Upper lobe of left lung (tissue), 6 donors: Measurements from ENCODE around the gene NHERF2. TPM values are rescaled to one million over a fixed set of nuclear protein-coding genes. Genes with fewer than 3 reads are reported as not detected.
A peak's percentile ranks its signal among the peaks of the same experiment; 100 is the strongest.
"Not testable (repeated sequence)": the region's sequence is repeated elsewhere in the genome, so short reads cannot be mapped to it uniquely, and the experiment has no call there.

Experiments
- ATAC-seq, 2 donors: fragments of 200-7000 bp; cut with Tn5 transposase; one replicate each; pipeline ENCODE4 v1.9.1; 2022; ENCODE audit warnings: mild to moderate bottlenecking in 2 of 2, moderate library complexity in 2 of 2; ENCODE audit not compliant: low FRiP score in 2 of 2
- DNase-seq, 2 donors: peaks; one replicate each; pipeline ENCODE4 v3.0.0-alpha.2; 2019 to 2020
- H3K27ac ChIP-seq, 4 donors: fragments of 200-600 bp; sonication (generic); one replicate each; pipeline ENCODE4 v1.5.1; 2016 to 2019
- H3K27me3 ChIP-seq, 4 donors: fragments of 200-600 bp; sonication (generic); one replicate each; pipeline ENCODE4 v1.5.1; 2017 to 2019
- H3K36me3 ChIP-seq, 4 donors: fragments of 200-600 bp; sonication (generic); one replicate each; pipeline ENCODE4 v1.5.1; 2016 to 2019
- H3K4me1 ChIP-seq, 4 donors: fragments of 200-600 bp; sonication (generic); one replicate each; pipeline ENCODE4 v1.5.1; 2018 to 2019
- H3K4me3 ChIP-seq, 4 donors: fragments of 200-600 bp; sonication (generic); one replicate each; pipeline ENCODE4 v1.5.1; 2017 to 2019; ENCODE audit warnings: mild to moderate bottlenecking in 2 of 4, moderate library complexity in 1 of 4
- H3K9me3 ChIP-seq, 4 donors: fragments of 200-600 bp; sonication (generic); one replicate each; pipeline ENCODE4 v1.5.1; 2018 to 2019
- CTCF ChIP-seq, 6 experiments: fragments of 450-650 bp in 4 of 6; fragments of 200-600 bp in 2 of 6; sonication (generic) in 2 of 6; IDR thresholded peaks; one replicate each; pipeline ENCODE4 v1.5.1; 2016 to 2019; ENCODE audit warnings: antibody characterized with exemption in 6 of 6
- EP300 ChIP-seq, 4 donors: sonication (generic); formaldehyde crosslinking; IDR thresholded peaks; one replicate each; pipeline ENCODE4 v1.5.1; 2017; ENCODE audit warnings: antibody characterized with exemption in 4 of 4, control low read depth in 2 of 4
- POLR2A ChIP-seq, 4 donors: fragments of 450-650 bp; IDR thresholded peaks; one replicate each; pipeline ENCODE4 v1.5.1; 2016 to 2017; ENCODE audit warnings: antibody characterized with exemption in 4 of 4, mild to moderate bottlenecking in 2 of 4
- POLR2AphosphoS5 ChIP-seq, 2 donors: sonication (generic); formaldehyde crosslinking; IDR thresholded peaks; one replicate each; pipeline ENCODE4 v1.5.1; 2017; ENCODE audit warnings: antibody characterized with exemption in 2 of 2
- WGBS, 2 donors: methylation state at CpG; one replicate each; pipeline ENCODE4 v1.1.5; 2017 to 2018; 5-methylcytosine and 5-hydroxymethylcytosine counted together
- total RNA-seq, 6 donors: library from RNA; depleted of rRNA in 4 of 6; stranded (reverse); fragments of >200 nt in 4 of 6; gene quantifications; one replicate each; pipeline versions ENCODE4 v1.1.0 to v1.2.1, GENCODE V29; 2016 to 2021
- donor health status: DM: no; HTN: no; CAD: no; lungs with moderate emphysema.
- donor health status: DM: no; HTN: yes; CAD: no; lungs with severe emphysema.

Gene NHERF2
- total RNA-seq, 6 donors from 2014 or later: 131 to 604 (median 283) TPM

DNA sequence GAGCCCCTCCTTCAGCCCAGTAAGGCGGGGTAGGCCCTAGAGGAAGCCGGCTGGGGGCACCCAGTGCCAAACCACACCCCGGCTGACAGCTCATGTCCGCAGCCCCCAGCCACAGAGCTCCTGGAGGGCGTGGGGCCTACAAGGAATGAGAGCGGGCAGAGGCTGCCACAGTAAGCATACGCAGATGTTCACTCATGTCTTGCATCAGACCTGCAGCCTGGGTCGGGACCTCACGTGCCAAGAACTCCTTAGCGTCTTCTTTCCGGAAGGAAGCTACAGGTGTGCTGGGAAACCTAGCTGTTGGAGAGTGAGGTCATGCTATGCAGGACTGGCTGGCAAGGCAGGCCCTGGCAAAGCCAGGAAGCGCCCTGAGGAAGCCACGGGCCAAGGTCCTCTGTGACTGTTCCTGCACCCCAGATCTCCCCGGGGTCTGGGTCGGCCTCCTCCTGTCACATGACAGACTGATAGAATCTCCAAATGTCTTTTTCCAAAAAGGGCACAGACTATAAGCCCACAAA lies 18.6 kb upstream of the NHERF2 start:
- 33 to 40% methylated on average over 10 to 15 of the region's 15 CpGs for whole genome bisulfite sequencing, 2 donors
- Histone ChIP-seq H3K9me3 (no peaks in the 10 kb centered on the region), H3K36me3 (peaks cover 0 to 5% (median 3%) of the 10 kb centered on the region in 4 donors), H3K4me1 (peaks cover 54 to 69% (median 60%) of the 10 kb centered on the region in 4 donors), H3K4me3 (peak overlapping the region in 3 of 4 donors; percentile 67 to 100 (median 95)), H3K27me3 (no peaks in the 10 kb centered on the region), H3K27ac (peak overlapping the region; percentile 32 to 96 (median 90))
- TF ChIP-seq POLR2AphosphoS5 (IDR thresholded peaks at IDR 0.05) (peak in 1 of 2 donors; percentile 51), EP300 (IDR thresholded peaks at IDR 0.05) (no peak), POLR2A (IDR thresholded peaks at IDR 0.05) (no peak)
- DNase-seq: peak in 1 of 2 donors; percentile 65
- peak in 1 of 2 donors; percentile 48 for ATAC-seq

GRCh38 chr16:2008631-2009163 lies 18.0 kb upstream of the NHERF2 start:
- peak in 1 of 6 experiments; percentile 3 for TF ChIP-seq CTCF (IDR thresholded peaks at IDR 0.05)
- TF ChIP-seq POLR2AphosphoS5 (IDR thresholded peaks at IDR 0.05): no peak
- TF ChIP-seq EP300 (IDR thresholded peaks at IDR 0.05): no peak
- TF ChIP-seq POLR2A (IDR thresholded peaks at IDR 0.05): no peak
- H3K4me1 ChIP-seq: peaks cover 52 to 64% (median 56%) of the 10 kb centered on the region in 4 donors

DNA sequence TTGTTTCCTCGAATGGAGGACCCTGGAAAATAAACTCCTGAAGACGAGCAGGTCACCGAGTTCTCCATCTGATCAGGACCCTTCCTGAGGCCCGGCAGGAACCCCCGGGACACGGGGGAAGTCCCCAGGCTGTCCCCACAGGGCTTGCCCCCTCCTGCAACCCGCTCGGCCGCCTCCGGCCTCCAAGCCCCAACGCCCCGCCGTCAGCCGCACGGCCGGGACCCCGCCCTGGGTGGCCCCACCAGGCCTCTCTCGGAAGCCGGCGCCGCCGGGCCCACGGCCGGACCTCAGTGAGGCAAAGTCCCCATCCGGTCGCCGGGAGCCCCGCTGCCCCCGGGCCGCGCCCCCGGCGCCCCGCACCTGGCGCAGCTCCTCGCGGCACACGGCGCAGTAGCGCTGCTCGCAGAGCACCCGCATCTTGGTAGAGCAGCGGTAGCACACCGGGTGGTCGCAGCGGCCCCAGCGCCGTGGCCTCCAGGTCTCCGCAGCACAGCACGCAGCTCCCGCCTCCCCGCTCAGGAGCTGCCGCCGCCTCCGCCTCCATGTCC lies 17.5 kb upstream of the NHERF2 start:
- Histone ChIP-seq H3K27me3 (no peaks in the 10 kb centered on the region), H3K4me3 (peak overlapping the region; percentile 67 to 100 (median 96)), H3K36me3 (no peaks in the 10 kb centered on the region), H3K9me3 (no peaks in the 10 kb centered on the region), H3K27ac (peak overlapping the region; percentile 85 to 96 (median 94)), H3K4me1 (peaks cover 47 to 59% (median 51%) of the 10 kb centered on the region in 4 donors)
- ATAC-seq (peak in 1 of 2 donors; percentile 4), DNase-seq (peak in 1 of 2 donors; percentile 91)
- TF ChIP-seq CTCF (IDR thresholded peaks at IDR 0.05): peak in 2 of 6 experiments; percentile 17 to 22
- no peak for TF ChIP-seq POLR2A (IDR thresholded peaks at IDR 0.05)
- WGBS, 2 donors: 1% methylated on average over 30 of the region's 55 CpGs; no CpG with 5 or more reads in 1 of the 2 donors

More at GRCh38 chr16:2008631-2009163, 18.0 kb upstream of the NHERF2 start:
- no peak for ATAC-seq
- H3K9me3 ChIP-seq: no peaks in the 10 kb centered on the region
- DNase-seq: peak in 1 of 2 donors; percentile 83
- peak overlapping the region; percentile 67 to 100 (median 96) for H3K4me3 ChIP-seq
- no peaks in the 10 kb centered on the region for H3K27me3 ChIP-seq
- no peaks in the 10 kb centered on the region for H3K36me3 ChIP-seq
- 1% methylated on average over 20 to 22 of the region's 23 CpGs for WGBS, 2 donors
- H3K27ac ChIP-seq: peak overlapping the region; percentile 85 to 96 (median 94)

GRCh38 chr16:2009791-2010510 lies 16.8 kb upstream of the NHERF2 start, which contains the start of gene ZNF598:
TSS of gene ZNF598 (minus strand) at chr16:2009821.
- 3 to 6% methylated on average over 11 to 30 of the region's 52 CpGs for WGBS, 2 donors
- Histone ChIP-seq H3K27me3 (no peaks in the 10 kb centered on the region), H3K4me1 (peaks cover 40 to 52% (median 43%) of the 10 kb centered on the region in 4 donors)

GRCh38 chr16:2011726-2012125 lies 15.0 kb upstream of the NHERF2 start:
- H3K9me3 ChIP-seq, ATAC-seq, DNase-seq, H3K36me3 ChIP-seq, H3K27ac ChIP-seq, H3K27me3 ChIP-seq, H3K4me3 ChIP-seq: not testable (repeated sequence)
- H3K4me1 ChIP-seq: peaks cover 29 to 42% (median 30%) of the 10 kb centered on the region in 4 donors
- 84% methylated on average over 9 of the region's 9 CpGs for WGBS, 2 donors

More at GRCh38 chr16:2009791-2010510, 16.8 kb upstream of the NHERF2 start, which contains the start of gene ZNF598:
- DNase-seq (peak; percentile 81 to 97), ATAC-seq (peak; percentile 92 to 96)
- Histone ChIP-seq H3K27ac (peak within 1 kb of the TSS; percentile 85 to 96 (median 94)), H3K36me3 (no peaks in the 10 kb centered on the region), H3K9me3 (no peaks in the 10 kb centered on the region), H3K4me3 (peak within 1 kb of the TSS; percentile 67 to 100 (median 96))
- peak in 3 of 6 experiments; percentile 3 to 16 (median 11) for TF ChIP-seq CTCF (IDR thresholded peaks at IDR 0.05)
- TF ChIP-seq EP300 (IDR thresholded peaks at IDR 0.05): no peak
- TF ChIP-seq POLR2AphosphoS5 (IDR thresholded peaks at IDR 0.05): peak; percentile 80 to 93
- TF ChIP-seq POLR2A (IDR thresholded peaks at IDR 0.05): peak in 3 of 4 donors; percentile 49 to 94 (median 88)
